Heart right ventricle (tissue), 16 donors: ENCODE data around the gene MTOR. TPM values are rescaled to one million over a fixed set of nuclear protein-coding genes. Genes with fewer than 3 reads are reported as not detected.

Source experiments
- ATAC-seq, 8 donors: fragments of 200-7000 bp; cut with Tn5 transposase; one replicate each; pipeline ENCODE4 v1.9.1; 2020; ENCODE audit warnings: mild to moderate bottlenecking in 8 of 8, moderate library complexity in 8 of 8, moderate number of reproducible peaks in 1 of 8
- DNase-seq, 2 donors: peaks; one replicate each; pipeline ENCODE4 v3.0.0-alpha.2; 2020
- H3K27ac ChIP-seq, 10 donors: fragments of 200-600 bp; sonication (generic) in 2 of 10; one replicate each; pipeline versions ENCODE4 v1.5.0 to v1.8.0; 2020 to 2022; ENCODE audit warnings: mild to moderate bottlenecking in 3 of 10
- H3K27me3 ChIP-seq, 7 donors: fragments of 200-600 bp; one replicate each; pipeline ENCODE4 v1.8.0; 2021 to 2022; ENCODE audit warnings: mild to moderate bottlenecking in 2 of 7
- H3K36me3 ChIP-seq, 9 donors: fragments of 200-600 bp; sonication (generic) in 1 of 9; one replicate each; pipeline versions ENCODE4 v1.5.0 to v1.8.0; 2020 to 2022; ENCODE audit warnings: mild to moderate bottlenecking in 2 of 9
- H3K4me1 ChIP-seq, 9 donors: fragments of 200-600 bp; sonication (generic) in 1 of 9; one replicate each; pipeline versions ENCODE4 v1.5.0 to v1.8.0; 2020 to 2022; ENCODE audit warnings: mild to moderate bottlenecking in 4 of 9
- H3K4me3 ChIP-seq, 10 donors: fragments of 200-600 bp; sonication (generic) in 2 of 10; one replicate each; pipeline versions ENCODE4 v1.5.0 to v1.8.0; 2020 to 2022; ENCODE audit warnings: mild to moderate bottlenecking in 7 of 10, moderate library complexity in 2 of 10
- H3K9me3 ChIP-seq, 11 donors: fragments of 200-600 bp in 10 of 11; sonication (generic) in 2 of 11; one replicate each; pipeline versions ENCODE4 v1.5.0 to v1.8.0; 2013 to 2022; ENCODE audit warnings: mild to moderate bottlenecking in 2 of 11, control low read depth in 1 of 11, moderate library complexity in 1 of 11
- WGBS, 2 donors: extraction: QIAGEN DNeasy Blood & Tissue Kit; methylation state at CpG; one replicate each; pipeline ENCODE4 v1.1.7; 2013; ENCODE audit warnings: inconsistent platforms in 1 of 2; 5-methylcytosine and 5-hydroxymethylcytosine counted together
- intact Hi-C, 10 donors: fragments of 100-400 bp; cut with DNase I; formaldehyde crosslinking; loops; one replicate each; pipeline versions ENCODE4 v1.11.1 to v1.14.2; 2022
- polyA plus RNA-seq, 2 donors: library from polyadenylated mRNA; stranded (reverse); fragments of 200-250 nt; gene quantifications; one replicate each; pipeline ENCODE4 v1.2.3, GENCODE V29; 2013
- total RNA-seq, 10 donors: library from RNA; stranded (reverse); fragmentation: NEBNext Ultra II Directional in 3 of 10; extraction: Animal tissue kit (Norgen Biotek cat#: 25700) in 3 of 10; gene quantifications; one replicate each; pipeline versions ENCODE4 v1.2.1 to v1.2.4, GENCODE V29; 2021 to 2023
- TF ChIP-seq, protein P1 (sequence below), 9 donors: fragments of 200-600 bp; sonication (generic) in 2 of 9; IDR thresholded peaks; one replicate each; pipeline versions ENCODE4 v1.5.0 to v1.8.0; 2021 to 2022; ENCODE audit warnings: antibody characterized with exemption in 9 of 9, mild to moderate bottlenecking in 5 of 9, moderate library complexity in 1 of 9
- donor health status: Arrhythmogenic right ventricular cardiomyopathy.
- donor health status: ischemic (EF 13 %, LVEDD 7.1; RV severe dilation, severe dysfunction).
- donor health status: healthy with polysubstance abuse.
- donor health status: DM: no; HTN: yes; CAD: no.
- donor health status: DM: no; HTN: no; CAD: no.
- donor health status: ischemic (EF 25% LVEDD 6.9; RV normal size, moderate dysfunction).
- donor health status: ischemic (EF 25% LVEDD 5.7; RV mildly dilated, moderate dysfunction).
- donor health status: healthy.
- donor health status: DM: yes; HTN: yes; CAD: no.
- donor health status: Ischemic cardiomyopathy.
- donor health status: ischemic (EF 35%, LVEDD 5.7; RV mildly dilated, moderate dysfunction).
- donor health status: nonischemic (EF 11% LVEDD 7.7; RV severe dilation, severe dysfunction).
- donor health status: DM: yes; HTN: yes; CAD: no.
- donor health status: PGD.
- donor health status: ischemic (EF 29% LVEDD 5.4; RV normal size, mild dysfunction).
- donor health status: nonischemic (EF 23%, LVEDD 6.1; RV moderate dilation, normal function).

Gene MTOR
- total and polyA plus RNA-seq, 12 donors = 18.7 to 42.7 (median 36.3) TPM

DNA sequence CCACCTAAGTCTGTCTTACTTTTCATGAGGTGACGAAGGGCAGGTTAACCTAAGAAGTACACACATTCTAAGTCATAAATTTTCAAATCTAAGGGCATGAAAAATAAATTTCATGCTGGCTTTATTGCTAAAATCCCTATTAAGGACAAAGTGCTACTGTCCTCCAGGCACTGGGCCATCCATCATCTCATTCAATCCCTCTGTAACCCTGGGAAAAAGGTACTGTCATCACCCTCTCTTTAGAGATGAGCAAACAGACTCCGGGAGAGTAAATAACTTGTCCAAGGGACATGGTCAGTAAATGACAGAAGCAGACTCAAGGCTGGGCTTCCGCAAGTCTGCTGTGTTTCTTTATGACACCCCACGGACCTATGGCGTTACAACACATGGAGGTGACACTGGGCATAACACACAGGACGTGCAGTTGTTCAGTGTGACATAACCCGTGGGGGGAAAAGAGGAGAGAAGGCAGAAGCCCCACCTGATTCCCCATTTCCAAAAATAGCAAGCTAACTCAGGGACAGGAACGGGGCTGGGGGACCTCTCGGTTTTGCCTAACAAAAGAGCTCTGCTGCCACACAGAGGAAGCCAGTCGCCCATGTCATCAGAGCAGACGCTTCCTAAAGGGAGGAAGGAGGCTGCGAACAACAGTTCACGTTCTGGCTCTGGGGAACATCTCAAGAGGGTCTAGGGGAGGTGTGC is 190.0 kb downstream of the MTOR start:
- intact Hi-C loops = no loop called here
- no peaks in the 10 kb centered on the region for H3K9me3 ChIP-seq
- peaks cover 5 to 100% (median 97%) of the 10 kb centered on the region in 9 donors for H3K36me3 ChIP-seq
- no peak overlapping the region for H3K4me3 ChIP-seq
- no peak for ATAC-seq
- H3K4me1 ChIP-seq = no peaks in the 10 kb centered on the region
- 69 to 79% methylated on average over 13 of the region's 13 CpGs for WGBS, 2 donors
- H3K27ac ChIP-seq = no peak overlapping the region
- TF ChIP-seq, protein P1, sequence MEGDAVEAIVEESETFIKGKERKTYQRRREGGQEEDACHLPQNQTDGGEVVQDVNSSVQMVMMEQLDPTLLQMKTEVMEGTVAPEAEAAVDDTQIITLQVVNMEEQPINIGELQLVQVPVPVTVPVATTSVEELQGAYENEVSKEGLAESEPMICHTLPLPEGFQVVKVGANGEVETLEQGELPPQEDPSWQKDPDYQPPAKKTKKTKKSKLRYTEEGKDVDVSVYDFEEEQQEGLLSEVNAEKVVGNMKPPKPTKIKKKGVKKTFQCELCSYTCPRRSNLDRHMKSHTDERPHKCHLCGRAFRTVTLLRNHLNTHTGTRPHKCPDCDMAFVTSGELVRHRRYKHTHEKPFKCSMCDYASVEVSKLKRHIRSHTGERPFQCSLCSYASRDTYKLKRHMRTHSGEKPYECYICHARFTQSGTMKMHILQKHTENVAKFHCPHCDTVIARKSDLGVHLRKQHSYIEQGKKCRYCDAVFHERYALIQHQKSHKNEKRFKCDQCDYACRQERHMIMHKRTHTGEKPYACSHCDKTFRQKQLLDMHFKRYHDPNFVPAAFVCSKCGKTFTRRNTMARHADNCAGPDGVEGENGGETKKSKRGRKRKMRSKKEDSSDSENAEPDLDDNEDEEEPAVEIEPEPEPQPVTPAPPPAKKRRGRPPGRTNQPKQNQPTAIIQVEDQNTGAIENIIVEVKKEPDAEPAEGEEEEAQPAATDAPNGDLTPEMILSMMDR (IDR thresholded peaks at IDR 0.05) = no peak
- H3K27me3 ChIP-seq = no peaks in the 10 kb centered on the region
- no peak for DNase-seq

DNA sequence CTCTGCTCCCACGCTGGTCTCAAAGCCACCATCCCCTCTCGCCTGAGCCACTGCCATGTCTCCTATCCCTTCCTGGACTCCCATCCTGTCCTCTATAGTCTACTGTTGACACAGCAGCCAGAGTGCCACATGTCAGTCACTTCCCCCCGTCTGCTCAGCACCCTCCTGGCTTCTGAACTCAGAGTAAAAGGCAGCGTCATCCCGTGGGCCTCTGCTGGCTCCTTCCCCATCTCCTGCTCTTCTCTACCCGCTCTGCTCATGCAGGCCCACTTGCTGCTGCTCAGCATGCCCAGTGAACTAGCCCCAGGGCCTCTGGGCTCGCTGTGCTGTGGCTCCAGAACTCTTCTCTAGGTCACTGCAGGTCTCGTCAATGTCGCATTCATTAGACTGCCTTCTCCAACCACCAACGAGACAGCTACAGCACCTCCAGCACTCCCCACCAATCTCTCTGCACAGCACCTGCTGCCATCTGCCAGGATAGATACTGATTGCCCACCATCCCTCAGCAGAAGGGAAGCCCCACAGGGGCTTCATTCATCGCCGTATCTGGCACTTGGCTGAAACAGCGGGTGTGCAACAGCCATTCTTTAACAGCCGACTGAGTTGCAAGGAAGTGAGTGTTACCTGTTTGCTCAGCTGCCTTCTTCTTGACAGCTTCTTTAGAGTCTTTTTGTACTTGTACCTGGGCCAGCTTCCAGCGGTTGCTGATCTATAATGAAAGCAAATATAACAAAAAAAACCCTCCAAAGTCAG is 190.7 kb downstream of the MTOR start:
- TF ChIP-seq, protein P1 (IDR thresholded peaks at IDR 0.05) = no peak
- Histone ChIP-seq H3K9me3 (no peaks in the 10 kb centered on the region), H3K27ac (no peak overlapping the region), H3K36me3 (peaks cover 1 to 100% (median 95%) of the 10 kb centered on the region in 9 donors), H3K4me3 (no peak overlapping the region), H3K27me3 (no peaks in the 10 kb centered on the region), H3K4me1 (no peaks in the 10 kb centered on the region)
- ATAC-seq (no peak), DNase-seq (no peak)
- intact Hi-C loops = no loop called here
- WGBS, 2 donors = 83 to 85% methylated on average over 15 of the region's 15 CpGs

DNA sequence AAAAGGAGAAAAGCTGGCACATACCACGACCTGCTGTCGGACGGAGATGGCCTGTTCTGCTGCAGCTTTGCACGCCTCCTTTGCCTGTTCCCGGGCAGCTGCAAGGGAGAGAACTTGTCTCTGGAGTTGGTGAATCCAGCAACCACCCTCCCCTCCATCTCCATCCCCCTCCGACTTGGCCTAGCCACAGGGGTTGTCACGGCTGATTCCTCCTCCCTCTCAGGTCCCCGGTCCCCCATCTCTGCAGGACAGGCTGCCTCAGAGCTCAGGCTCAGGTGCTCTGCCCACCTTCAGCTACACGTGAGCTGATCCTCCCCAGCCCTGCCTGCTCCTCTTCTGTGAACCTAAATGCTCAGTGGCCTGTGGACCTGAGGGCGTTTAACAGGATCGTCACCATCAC is 191.5 kb downstream of the MTOR start:
- intact Hi-C loops = no loop called here
- H3K9me3 ChIP-seq = no peaks in the 10 kb centered on the region
- no peak for DNase-seq
- no peak overlapping the region for H3K27ac ChIP-seq
- peaks cover 0 to 100% (median 95%) of the 10 kb centered on the region in 9 donors for H3K36me3 ChIP-seq
- no peak for ATAC-seq
- TF ChIP-seq, protein P1 (IDR thresholded peaks at IDR 0.05) = no peak
- H3K27me3 ChIP-seq = no peaks in the 10 kb centered on the region
- WGBS, 2 donors = 89 to 93% methylated on average over 11 of the region's 11 CpGs
- no peaks in the 10 kb centered on the region for H3K4me1 ChIP-seq
- no peak overlapping the region for H3K4me3 ChIP-seq

DNA sequence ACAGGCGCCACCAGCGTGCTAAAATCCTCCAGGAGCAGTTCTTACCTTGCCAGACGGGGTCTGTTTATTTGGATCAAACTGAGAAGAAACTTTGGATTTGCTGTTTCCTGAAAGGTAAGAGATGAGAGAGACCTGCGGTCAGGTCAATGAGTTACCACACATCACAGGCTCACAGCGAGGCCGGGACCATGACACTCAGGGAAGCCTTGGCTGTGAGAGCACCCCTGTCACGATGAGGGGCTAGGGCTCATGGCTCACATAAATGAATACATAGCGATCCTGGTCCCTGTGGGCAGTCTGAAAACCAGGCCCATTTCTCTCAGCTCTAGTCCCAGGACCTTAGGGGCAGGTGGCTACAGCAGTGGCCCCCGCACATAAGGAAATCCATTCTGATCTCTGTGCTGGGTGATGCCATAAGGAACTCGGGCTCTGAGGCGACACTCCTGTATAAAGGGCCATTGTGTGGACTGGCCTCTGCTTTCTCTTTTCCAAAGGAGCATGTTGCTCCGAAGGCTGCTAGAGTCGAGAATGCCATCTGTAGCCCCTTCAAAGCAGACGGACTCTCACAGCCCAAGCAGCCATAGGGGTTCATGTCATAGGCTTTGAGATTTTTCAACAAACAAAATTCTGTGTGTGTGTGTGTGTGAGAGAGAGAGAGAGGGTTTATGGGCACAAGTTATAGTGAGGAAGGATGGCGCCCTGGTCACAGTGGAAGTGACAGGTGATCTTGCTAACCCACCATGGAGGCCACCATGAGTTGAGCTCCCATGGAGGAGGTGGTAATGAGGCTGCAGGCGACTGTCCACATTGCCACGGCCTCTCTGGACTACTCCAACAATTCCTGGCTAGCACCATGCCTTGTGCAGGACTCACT is 193.5 kb downstream of the MTOR start:
- DNase-seq = no peak
- Histone ChIP-seq H3K27ac (no peak overlapping the region), H3K4me3 (no peak overlapping the region), H3K9me3 (peaks cover 0 to 5% (median 0%) of the 10 kb centered on the region in 11 donors), H3K27me3 (no peaks in the 10 kb centered on the region), H3K36me3 (peaks cover 0 to 100% (median 84%) of the 10 kb centered on the region in 9 donors), H3K4me1 (no peaks in the 10 kb centered on the region)
- intact Hi-C loops = no loop called here
- ATAC-seq = no peak
- WGBS, 2 donors = 95 to 96% methylated on average over 17 of the region's 17 CpGs
- TF ChIP-seq, protein P1 (IDR thresholded peaks at IDR 0.05) = no peak
